GM18507 (cell line): Measurements from ENCODE around the gene ZSCAN20.

Source experiments
- DNase-seq: peaks from one replicate; pipeline ENCODE4 v3.0.0; 2011; ENCODE audit warnings: low read depth; ENCODE audit not compliant: insufficient read length; ENCODE audit errors: extremely low spot score
- FAIRE-seq: peaks from 2 replicates; lab custom pipeline; 2011; peaks lifted over from hg19 to GRCh38; lab: Jason Lieb, UNC

The ZSCAN20 gene

GRCh38 chr1:33517596-33518250 lies 45.3 kb downstream of the ZSCAN20 start:
- no peak for FAIRE-seq
- no peak for DNase-seq

GRCh38 chr1:33519240-33519884 lies 46.9 kb downstream of the ZSCAN20 start:
- DNase-seq (no peak), FAIRE-seq (no peak)

- no peak for DNase-seq
Observed at GRCh38 chr1:33524586-33524985, 52.1 kb downstream of the ZSCAN20 start.

GRCh38 chr1:33527934-33528333 lies 55.5 kb downstream of the ZSCAN20 start:
- DNase-seq = no peak
- no peak for FAIRE-seq

More at GRCh38 chr1:33524586-33524985, 52.1 kb downstream of the ZSCAN20 start:
- no peak for FAIRE-seq

GRCh38 chr1:33529957-33530356 lies 57.5 kb downstream of the ZSCAN20 start:
- no peak for DNase-seq
- no peak for FAIRE-seq

GRCh38 chr1:33532250-33532649 lies 59.8 kb downstream of the ZSCAN20 start:
- FAIRE-seq (no peak), DNase-seq (no peak)

DNA sequence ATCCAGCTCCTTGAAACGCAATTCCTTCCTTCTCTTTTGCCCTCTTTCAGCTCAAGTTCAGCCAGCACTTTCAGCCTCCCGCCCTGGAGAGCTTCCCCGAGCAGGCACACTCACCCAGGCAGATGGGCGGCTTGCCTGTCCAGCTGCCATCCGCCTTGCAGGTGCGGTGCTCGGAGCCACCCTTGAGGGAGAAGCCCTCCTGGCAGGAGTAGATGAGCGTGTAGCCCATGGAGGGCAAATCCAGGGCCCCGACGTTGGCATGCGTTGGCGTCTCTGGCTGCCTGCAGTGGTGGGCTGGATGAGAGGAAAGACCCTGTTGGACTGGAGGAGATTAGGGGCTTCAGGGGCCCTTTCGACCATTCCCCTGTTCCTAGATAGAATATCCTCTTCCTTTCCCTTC lies 60.5 kb downstream of the ZSCAN20 start:
- DNase-seq (no peak), FAIRE-seq (no peak)

DNA sequence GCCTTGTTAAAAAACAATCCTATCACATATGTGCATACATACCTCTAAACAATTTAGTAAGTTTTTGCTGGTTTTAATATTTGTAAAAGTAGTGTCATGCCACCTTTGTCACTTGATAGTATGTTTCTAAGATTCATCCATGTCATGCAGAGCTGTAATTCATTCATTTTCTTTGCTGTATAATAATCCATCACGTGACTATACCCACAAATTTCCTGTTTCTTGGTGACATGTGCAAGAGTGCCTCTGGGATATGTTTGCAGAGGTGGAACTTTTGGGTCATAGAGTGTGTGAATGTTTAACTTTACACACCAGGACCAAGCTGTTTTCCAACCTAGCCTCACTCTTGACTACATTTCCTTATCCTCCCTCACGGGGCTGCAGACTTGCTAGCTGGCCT lies 62.9 kb downstream of the ZSCAN20 start:
- FAIRE-seq (no peak), DNase-seq (no peak)

DNA sequence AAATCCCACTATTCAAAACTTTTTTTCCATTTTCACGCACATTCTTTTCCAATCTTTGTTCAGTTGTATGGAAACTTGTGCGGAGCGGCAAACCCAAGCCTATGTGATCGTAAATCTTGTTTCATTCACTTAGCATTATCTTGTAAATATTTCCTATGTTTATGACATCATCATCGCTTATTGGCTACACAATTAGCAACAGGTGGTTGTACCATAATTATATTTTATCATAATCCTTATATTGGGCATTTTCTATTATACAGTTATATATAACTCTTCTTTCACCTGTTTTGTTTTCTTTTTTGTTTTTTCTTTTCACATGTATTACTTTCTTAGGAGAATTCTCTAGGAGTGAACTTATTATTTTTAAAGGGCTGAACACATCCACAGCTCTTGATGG lies 65.4 kb downstream of the ZSCAN20 start:
- FAIRE-seq (no peak), DNase-seq (no peak)

GRCh38 chr1:33541966-33542365 lies 69.5 kb downstream of the ZSCAN20 start:
- FAIRE-seq (no peak), DNase-seq (no peak)
